Type B pancreatic cell (in vitro differentiated cells): Measurements from ENCODE around the gene RBM7. TPM values are rescaled to one million over a fixed set of nuclear protein-coding genes. Genes with fewer than 3 reads are reported as not detected.

ENCODE experiments used
- DNase-seq: peaks from one replicate; pipeline ENCODE4 v3.0.0; 2021; ENCODE audit warnings: mixed read lengths; ENCODE audit not compliant: unreplicated experiment; ENCODE audit errors: extremely low spot score
- H3K27ac Mint-ChIP-seq: 2 replicates; pipeline ENCODE4 v1.8.0; 2021; ENCODE audit warnings: mild to moderate bottlenecking, mixed read lengths
- H3K27me3 Mint-ChIP-seq: 2 replicates; pipeline ENCODE4 v1.8.0; 2021; ENCODE audit warnings: mixed read lengths
- H3K36me3 Mint-ChIP-seq: 2 replicates; pipeline ENCODE4 v1.8.0; 2021; ENCODE audit warnings: mixed read lengths
- H3K4me1 Mint-ChIP-seq: one replicate; pipeline ENCODE4 v1.8.0; 2021; ENCODE audit warnings: mixed read lengths; ENCODE audit not compliant: unreplicated experiment
- H3K4me3 Mint-ChIP-seq: 2 replicates; pipeline ENCODE4 v1.8.0; 2021; ENCODE audit warnings: mild to moderate bottlenecking, mixed read lengths
- H3K9me3 Mint-ChIP-seq: 2 replicates; pipeline ENCODE4 v1.8.0; 2021; ENCODE audit warnings: mixed read lengths
- CTCF ChIP-seq: fragments of 200-600 bp; sonication (generic); conservative IDR thresholded peaks from 2 replicates; pipeline ENCODE4 v1.5.0; 2021; ENCODE audit warnings: antibody characterized with exemption, mild to moderate bottlenecking
- total RNA-seq: library from RNA; stranded (reverse); gene quantifications from 2 replicates; pipeline ENCODE4 v1.2.1, GENCODE V29; 2021; ENCODE audit warnings: low replicate concordance

RBM7 gene
- total RNA-seq, 1 donor from 2014 or later = 32.6 TPM

GRCh38 chr11:114362326-114362725 is 38.1 kb upstream of the RBM7 start:
- no peak overlapping the region for H3K4me3 Mint-ChIP-seq
- no peaks in the 10 kb centered on the region for H3K36me3 Mint-ChIP-seq
- no peaks in the 10 kb centered on the region for H3K27me3 Mint-ChIP-seq
- no peak overlapping the region for H3K27ac Mint-ChIP-seq
- no peaks in the 10 kb centered on the region for H3K9me3 Mint-ChIP-seq
- TF ChIP-seq CTCF = no peak
- no peak for DNase-seq
- peaks cover 4% of the 10 kb centered on the region for H3K4me1 Mint-ChIP-seq

GRCh38 chr11:114362958-114363357 is 37.5 kb upstream of the RBM7 start:
- no peak overlapping the region for H3K4me3 Mint-ChIP-seq
- no peak overlapping the region for H3K27ac Mint-ChIP-seq
- no peaks in the 10 kb centered on the region for H3K36me3 Mint-ChIP-seq
- no peak for DNase-seq
- no peak for TF ChIP-seq CTCF
- H3K9me3 Mint-ChIP-seq = no peaks in the 10 kb centered on the region
- H3K4me1 Mint-ChIP-seq = peaks cover 4% of the 10 kb centered on the region
- no peaks in the 10 kb centered on the region for H3K27me3 Mint-ChIP-seq

GRCh38 chr11:114366331-114367243 is 33.9 kb upstream of the RBM7 start:
- DNase-seq = no peak
- TF ChIP-seq CTCF = no peak
- peaks cover 4% of the 10 kb centered on the region for H3K4me1 Mint-ChIP-seq
- peak overlapping the region; percentile 30 for H3K27ac Mint-ChIP-seq
- no peaks in the 10 kb centered on the region for H3K36me3 Mint-ChIP-seq
- H3K4me3 Mint-ChIP-seq = no peak overlapping the region
- H3K27me3 Mint-ChIP-seq = no peaks in the 10 kb centered on the region
- H3K9me3 Mint-ChIP-seq = no peaks in the 10 kb centered on the region

- Mint-ChIP-seq H3K9me3 (no peaks in the 10 kb centered on the region), H3K27me3 (no peaks in the 10 kb centered on the region), H3K36me3 (no peaks in the 10 kb centered on the region), H3K4me1 (peaks cover 4% of the 10 kb centered on the region), H3K27ac (peak overlapping the region; percentile 30), H3K4me3 (no peak overlapping the region)
- no peak for TF ChIP-seq CTCF
- DNase-seq = no peak
These were observed 33.1 kb upstream of the RBM7 start for GRCh38 chr11:114367244-114367957.

- Mint-ChIP-seq H3K27me3 (no peaks in the 10 kb centered on the region), H3K4me3 (no peak overlapping the region), H3K4me1 (peaks cover 4% of the 10 kb centered on the region), H3K27ac (no peak overlapping the region), H3K9me3 (no peaks in the 10 kb centered on the region), H3K36me3 (no peaks in the 10 kb centered on the region)
- TF ChIP-seq CTCF = no peak
- DNase-seq = no peak
These were observed 31.4 kb upstream of the RBM7 start for GRCh38 chr11:114368918-114369680.
